Superior temporal gyrus (tissue), 1 donor: ENCODE results near the gene FGL2.
"Not testable (repeated sequence)": the region's sequence is repeated elsewhere in the genome, so short reads cannot be mapped to it uniquely, and the experiment has no call there.

Source experiments
- DNase-seq: peaks from one replicate; pipeline ENCODE4 v3.0.0-alpha.2; 2016; ENCODE audit errors: extremely low spot score

Gene FGL2

GRCh38 chr7:77199013-77199966 lies at the start of gene FGL2:
Gene FGL2, minus strand, starts transcription at chr7:77199819. Its CDS starts 26 bp downstream, at chr7:77199793.
- DNase-seq = peak; percentile 39

GRCh38 chr7:77248154-77248553 lies 48.5 kb upstream of the FGL2 start:
- DNase-seq = no peak

GRCh38 chr7:77247206-77247850 lies 47.7 kb upstream of the FGL2 start:
- DNase-seq = peak; percentile 81

GRCh38 chr7:77246026-77246640 lies 46.5 kb upstream of the FGL2 start:
- DNase-seq = no peak

- DNase-seq = no peak
These were observed 45.6 kb upstream of the FGL2 start for GRCh38 chr7:77245015-77245755.

- DNase-seq = no peak
These were observed 44.8 kb upstream of the FGL2 start for GRCh38 chr7:77244222-77244934.

GRCh38 chr7:77242554-77242953 lies 42.9 kb upstream of the FGL2 start:
- no peak for DNase-seq

- no peak for DNase-seq
These were observed 42.4 kb upstream of the FGL2 start for GRCh38 chr7:77242068-77242467.

- no peak for DNase-seq
These were observed 39.9 kb upstream of the FGL2 start for GRCh38 chr7:77239471-77239870.

- no peak for DNase-seq
These were observed 39.1 kb upstream of the FGL2 start for GRCh38 chr7:77238703-77239136.

GRCh38 chr7:77235276-77235675 lies 35.7 kb upstream of the FGL2 start:
- no peak for DNase-seq

- DNase-seq = no peak
These were observed 32.8 kb upstream of the FGL2 start for GRCh38 chr7:77232467-77232866.

- not testable (repeated sequence) for DNase-seq
These were observed 29.2 kb upstream of the FGL2 start for GRCh38 chr7:77228795-77229194.

- no peak for DNase-seq
These were observed 26.8 kb upstream of the FGL2 start for GRCh38 chr7:77226357-77226839.

GRCh38 chr7:77223261-77223660 lies 23.6 kb upstream of the FGL2 start:
- DNase-seq = no peak

GRCh38 chr7:77222819-77223218 lies 23.2 kb upstream of the FGL2 start:
- no peak for DNase-seq

- peak; percentile 24 for DNase-seq
These were observed 22.4 kb upstream of the FGL2 start for GRCh38 chr7:77222065-77222464.

GRCh38 chr7:77219701-77220331 lies 20.2 kb upstream of the FGL2 start:
- not testable (repeated sequence) for DNase-seq

- no peak for DNase-seq
These were observed 18.0 kb upstream of the FGL2 start for GRCh38 chr7:77217474-77218185.
